Measurements from ENCODE around the gene MAST4.

Gene MAST4

DNA sequence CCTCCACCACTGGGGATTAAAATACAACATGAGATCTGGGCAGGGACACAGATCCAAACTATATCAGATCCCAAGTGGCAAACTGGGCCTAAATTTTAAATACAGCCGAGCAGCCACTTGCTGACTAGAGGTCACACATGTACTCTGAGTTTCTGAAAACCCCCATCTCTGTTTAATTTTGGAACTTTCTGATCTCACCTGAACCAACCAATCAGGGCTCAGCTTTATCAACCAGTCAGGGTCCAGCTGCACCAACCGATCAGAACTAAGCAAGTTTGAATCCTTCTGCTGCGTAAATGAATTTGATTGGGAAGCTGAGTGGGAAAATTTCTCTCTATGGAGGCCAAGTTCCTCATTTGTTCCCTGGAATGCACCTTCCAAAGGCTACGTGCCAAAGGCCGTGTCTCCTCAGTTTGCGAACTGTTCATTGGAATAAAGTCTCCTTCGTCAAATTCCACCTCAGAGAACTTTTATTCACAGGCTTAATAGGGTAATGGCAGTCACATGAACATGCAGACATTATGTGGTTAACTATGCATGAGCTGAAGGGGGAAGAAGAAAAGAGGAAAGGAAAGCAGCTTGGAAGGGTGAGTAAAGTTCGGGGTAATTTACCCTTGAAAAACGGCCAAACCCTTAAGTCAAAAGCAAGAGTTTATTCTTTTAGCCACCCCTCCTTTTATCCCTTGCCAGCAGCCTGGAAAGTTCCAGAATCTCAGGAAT is 596.7 kb downstream of the MAST4 start:
- DNase-seq (ENCODE audit: low spot score) = no peak

DNA sequence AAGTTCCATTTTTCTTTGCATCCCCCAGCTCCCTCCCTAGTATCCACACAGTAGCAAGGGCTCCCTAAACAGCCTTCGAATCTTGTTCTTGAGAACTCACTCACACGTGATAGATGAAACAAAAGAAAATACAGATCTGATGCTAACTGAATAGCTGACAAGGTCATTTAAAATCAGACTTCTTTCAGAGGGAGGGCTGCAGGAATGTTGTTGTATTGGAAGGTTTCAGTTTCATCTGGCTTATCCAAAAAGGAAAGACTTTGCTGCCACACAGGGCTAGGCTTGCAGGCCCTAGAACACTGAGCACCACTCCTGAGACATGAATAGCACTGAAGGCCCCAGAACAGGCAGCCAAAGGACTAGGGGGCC is 597.2 kb downstream of the MAST4 start:
- DNase-seq (ENCODE audit: low spot score) = no peak

DNA sequence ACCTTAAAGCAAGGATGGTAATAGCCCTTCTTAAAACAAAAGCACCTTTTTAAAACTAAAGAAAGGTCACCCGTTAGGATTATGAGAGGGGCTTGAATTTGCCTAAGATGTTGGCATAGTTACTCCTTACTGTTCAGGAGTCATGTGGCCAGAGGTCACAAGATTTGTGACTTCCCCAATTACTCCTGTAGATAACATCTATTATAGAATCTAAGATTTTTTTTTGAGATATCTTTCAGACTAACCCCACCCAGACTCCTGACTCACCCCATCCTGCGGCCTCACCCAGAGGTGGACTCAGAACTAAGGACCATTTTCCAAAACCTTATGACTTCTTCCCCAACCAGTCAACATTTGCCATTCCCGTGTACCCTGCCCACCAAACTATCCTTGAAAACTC is 598.0 kb downstream of the MAST4 start:
- no peak for DNase-seq (ENCODE audit: low spot score)

- DNase-seq (ENCODE audit: low spot score) = no peak
Measured at GRCh38 chr5:67195406-67196275, 599.4 kb downstream of the MAST4 start.

- DNase-seq (ENCODE audit: low spot score) = no peak
Measured at GRCh38 chr5:67196537-67197059, 600.4 kb downstream of the MAST4 start, which contains the start of gene CD180. TSS of gene CD180 (minus strand) at chr5:67196799. CDS start at chr5:67196641, 158 bp downstream.

DNA sequence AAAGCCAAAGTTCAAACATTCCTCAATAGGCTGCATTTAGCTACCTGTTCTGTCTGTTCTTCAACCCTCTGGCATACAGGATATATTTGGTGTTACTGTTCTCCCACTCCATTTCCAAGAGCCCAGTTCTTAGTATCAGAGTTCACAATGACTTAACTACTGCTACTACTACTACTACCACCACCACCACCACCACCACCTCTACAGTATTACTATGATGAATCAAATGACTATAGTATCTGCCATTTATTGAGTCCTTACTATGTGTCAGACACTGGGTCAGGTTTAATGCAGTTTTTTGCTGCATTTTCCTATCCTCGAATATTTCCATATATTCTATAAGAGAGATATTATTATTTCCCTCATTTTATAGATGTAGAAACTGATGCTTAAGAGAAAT is 601.3 kb downstream of the MAST4 start:
- DNase-seq (ENCODE audit: low spot score) = no peak

GRCh38 chr5:67198917-67199316 is 602.7 kb downstream of the MAST4 start:
- no peak for DNase-seq (ENCODE audit: low spot score)

DNA sequence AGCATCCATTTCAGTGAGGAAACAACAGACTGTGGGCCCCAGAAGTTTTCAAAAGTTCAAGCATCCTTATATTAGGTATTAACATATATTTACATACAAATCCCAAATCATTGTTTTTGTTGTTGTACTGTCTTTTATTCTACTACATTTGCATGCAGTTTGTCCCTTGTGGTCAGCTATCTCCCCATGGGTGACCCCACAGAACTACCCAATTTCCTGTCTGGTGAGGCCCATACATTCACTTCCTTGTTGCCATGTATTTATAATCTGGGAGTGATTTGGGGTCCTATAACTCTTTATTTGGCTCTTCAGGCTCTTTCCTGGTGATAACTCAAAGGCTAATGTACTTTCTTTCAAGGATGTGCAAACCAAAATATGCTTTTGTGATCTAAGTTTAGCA is 603.7 kb downstream of the MAST4 start:
- no peak for DNase-seq (ENCODE audit: low spot score)

DNA sequence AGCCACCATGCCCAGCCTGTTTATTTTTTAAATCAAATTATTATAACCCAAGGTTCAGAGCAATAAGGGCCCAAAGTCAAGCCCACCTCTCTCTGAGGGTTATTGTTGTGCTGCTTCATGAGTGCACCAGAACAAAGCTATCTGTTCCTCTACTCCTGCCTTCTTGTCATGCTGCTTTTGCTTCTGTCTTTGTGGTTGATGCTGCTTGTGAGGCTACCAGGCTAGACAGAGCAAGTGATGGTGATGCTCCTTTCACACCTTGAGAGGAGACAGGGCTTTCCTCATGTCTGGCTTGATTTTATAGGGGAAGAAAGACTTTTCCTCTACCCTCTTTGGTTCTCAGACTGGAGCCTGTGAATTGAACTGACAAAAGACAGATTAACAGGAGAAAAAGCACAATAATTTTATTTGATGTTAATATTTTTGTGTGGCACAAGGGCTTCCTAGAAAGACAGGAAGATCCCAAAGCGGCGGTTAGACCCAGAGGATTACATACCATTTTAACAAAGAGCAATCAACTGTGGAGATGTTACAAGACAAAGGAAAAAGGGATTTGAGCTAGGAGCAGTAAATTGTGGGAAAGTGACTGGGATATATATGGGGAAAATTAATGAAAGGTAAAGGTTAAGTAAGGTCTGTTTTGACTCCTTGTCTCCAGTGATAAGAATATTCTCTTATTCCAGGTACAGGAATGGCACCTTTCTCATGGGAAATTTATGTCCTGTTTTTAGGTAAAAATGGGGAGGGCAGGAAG is 604.8 kb downstream of the MAST4 start:
- no peak for DNase-seq (ENCODE audit: low spot score)

DNA sequence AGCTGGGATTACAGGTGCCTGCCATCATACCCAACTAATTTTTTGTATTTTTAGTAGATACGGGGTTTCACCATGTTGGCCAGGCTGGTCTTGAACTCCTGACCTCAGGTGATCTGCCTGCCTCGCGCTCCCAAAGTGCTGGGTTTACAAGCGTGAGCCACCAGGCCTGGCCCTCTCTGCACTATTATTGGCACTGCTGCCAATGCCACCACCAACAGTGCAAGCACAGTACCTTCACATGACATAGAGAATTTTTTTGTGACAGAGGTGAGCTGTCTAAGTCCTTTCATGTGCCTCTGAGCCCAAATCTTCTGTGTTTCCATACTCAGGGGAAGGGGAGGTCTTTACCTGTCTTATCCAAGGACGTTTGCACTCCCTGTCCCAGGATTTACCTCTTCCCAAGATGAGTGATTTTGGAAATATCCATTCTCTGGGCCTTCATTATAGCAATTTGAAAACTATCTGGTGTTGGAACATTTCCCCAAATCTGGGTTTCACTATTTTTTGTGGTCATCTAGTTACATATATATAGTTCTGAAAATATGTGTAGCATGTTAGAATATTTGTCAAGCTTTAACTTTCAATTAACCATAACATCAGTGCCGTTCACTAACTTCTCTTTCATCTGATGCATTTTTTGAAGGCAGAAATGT is 605.8 kb downstream of the MAST4 start:
- no peak for DNase-seq (ENCODE audit: low spot score)

GRCh38 chr5:67202828-67203227 is 606.6 kb downstream of the MAST4 start:
- no peak for DNase-seq (ENCODE audit: low spot score)

- DNase-seq (ENCODE audit: low spot score) = no peak
Measured at GRCh38 chr5:67203701-67204074, 607.5 kb downstream of the MAST4 start.

DNA sequence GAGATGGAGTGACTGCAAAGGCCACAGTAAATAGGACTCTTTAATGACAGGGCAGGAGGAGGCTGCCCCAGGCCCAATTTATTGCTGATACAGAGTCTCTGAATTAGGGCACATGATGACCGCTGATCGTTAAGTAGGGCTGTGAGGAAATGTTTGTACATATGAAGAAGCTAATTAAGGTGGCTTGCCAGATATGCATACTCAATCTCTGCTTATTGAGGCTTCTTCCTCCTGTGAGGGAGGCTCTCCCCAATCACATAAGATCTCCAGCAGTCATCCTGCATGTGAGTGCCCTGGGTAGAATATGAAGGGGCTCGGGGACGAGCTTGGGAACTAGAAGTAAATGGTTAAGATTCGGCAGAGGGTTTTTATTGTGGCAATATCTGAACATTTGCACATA is 608.6 kb downstream of the MAST4 start:
- DNase-seq (ENCODE audit: low spot score) = no peak

GRCh38 chr5:67205981-67206380 is 609.8 kb downstream of the MAST4 start:
- DNase-seq (ENCODE audit: low spot score) = no peak

- no peak for DNase-seq (ENCODE audit: low spot score)
Measured at GRCh38 chr5:67206461-67206860, 610.3 kb downstream of the MAST4 start.

GRCh38 chr5:67206929-67207328 is 610.7 kb downstream of the MAST4 start:
- DNase-seq (ENCODE audit: low spot score) = no peak

DNA sequence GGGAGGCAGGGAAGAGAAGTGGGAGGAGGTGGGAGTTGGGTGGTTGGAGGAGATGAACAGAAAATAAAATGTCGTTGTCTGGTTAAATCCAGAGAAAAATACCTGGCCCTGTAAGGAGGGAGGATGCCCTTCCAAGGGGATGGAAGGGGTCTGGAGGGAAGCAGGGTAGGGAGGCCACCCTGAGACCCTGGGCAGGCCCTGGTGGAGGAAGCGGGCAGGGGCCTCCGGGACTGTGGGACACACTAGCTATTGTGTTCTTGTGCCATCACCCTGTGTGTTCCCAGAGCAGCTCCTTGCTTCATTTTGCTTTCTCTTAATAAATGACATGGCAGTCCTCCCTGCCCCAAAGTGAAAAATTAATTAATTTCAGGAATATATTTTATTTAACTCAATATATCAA is 612.2 kb downstream of the MAST4 start:
- no peak for DNase-seq (ENCODE audit: low spot score)

DNA sequence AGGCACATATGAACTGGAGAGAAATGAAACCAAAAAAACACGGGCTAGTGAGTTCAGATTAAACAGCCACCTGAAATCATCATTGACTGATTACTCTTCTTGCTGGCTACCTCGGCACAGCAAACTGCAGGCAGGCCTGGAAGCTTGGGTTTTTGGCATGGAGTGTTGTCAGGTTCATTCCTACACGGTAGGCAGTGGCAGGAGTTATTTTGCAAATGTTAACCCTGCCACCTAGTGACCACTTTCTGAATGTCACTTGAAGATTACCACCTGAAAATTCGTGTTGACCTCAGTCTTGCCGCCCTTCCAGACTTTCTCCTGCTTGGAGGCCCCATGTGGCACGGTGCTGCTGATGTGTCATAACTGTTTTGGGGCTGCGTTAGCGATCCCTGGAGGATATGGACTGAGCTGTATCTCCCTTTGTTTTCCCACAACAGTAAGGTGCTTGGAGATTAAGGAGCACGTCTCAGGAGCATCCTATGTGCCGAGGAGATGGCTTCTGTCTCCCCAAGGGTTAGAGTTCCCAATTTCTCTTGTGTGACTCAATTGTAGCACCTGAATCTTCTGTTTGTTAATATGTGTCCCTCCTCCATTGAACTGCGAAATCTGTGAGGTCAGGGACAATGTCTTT is 613.1 kb downstream of the MAST4 start:
- no peak for DNase-seq (ENCODE audit: low spot score)

DNA sequence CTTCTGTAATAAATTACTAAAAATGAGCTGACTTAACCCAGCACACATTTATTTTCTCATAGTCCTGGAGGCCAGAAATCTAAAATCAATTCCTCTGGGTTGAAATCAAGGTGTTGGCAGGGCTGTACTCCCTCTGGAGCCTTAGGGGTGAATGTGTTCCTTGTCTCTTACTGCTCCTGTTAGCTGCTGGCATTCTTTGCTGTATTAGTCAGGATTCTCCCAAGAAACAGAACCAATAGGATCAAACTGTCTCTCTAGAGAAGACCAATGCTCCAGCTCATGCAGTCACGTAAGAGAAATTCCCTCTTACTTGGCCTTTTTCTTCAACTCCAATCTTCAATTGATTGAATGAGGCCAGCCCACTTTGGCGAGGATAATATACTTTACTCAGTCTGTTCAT is 615.7 kb downstream of the MAST4 start:
- no peak for DNase-seq (ENCODE audit: low spot score)

- DNase-seq (ENCODE audit: low spot score) = no peak
Measured at GRCh38 chr5:67214036-67214435, 617.8 kb downstream of the MAST4 start.

GRCh38 chr5:67214707-67215447 is 618.7 kb downstream of the MAST4 start:
- DNase-seq (ENCODE audit: low spot score) = no peak
